Endothelial cell (in vitro differentiated cells): ENCODE measurements around the gene ZNF385B. TPM values are rescaled to one million over a fixed set of nuclear protein-coding genes. Genes with fewer than 3 reads are reported as not detected.

ENCODE experiments used
- DNase-seq: peaks from one replicate; pipeline ENCODE4 v3.0.0; 2021; ENCODE audit warnings: low spot score
- H3K27ac Mint-ChIP-seq: one replicate; pipeline ENCODE4 v1.8.0; 2021; ENCODE audit warnings: mixed read lengths, inconsistent platforms; ENCODE audit not compliant: unreplicated experiment
- H3K27me3 Mint-ChIP-seq: one replicate; pipeline ENCODE4 v1.8.0; 2021; ENCODE audit warnings: mild to moderate bottlenecking, moderate library complexity, mixed read lengths, inconsistent platforms; ENCODE audit not compliant: unreplicated experiment
- H3K36me3 Mint-ChIP-seq: one replicate; pipeline ENCODE4 v1.8.0; 2021; ENCODE audit warnings: mild to moderate bottlenecking, low read depth, mixed read lengths, inconsistent platforms; ENCODE audit not compliant: unreplicated experiment
- H3K4me1 Mint-ChIP-seq: one replicate; pipeline ENCODE4 v1.8.0; 2021; ENCODE audit warnings: mild to moderate bottlenecking, mixed read lengths, inconsistent platforms; ENCODE audit not compliant: unreplicated experiment
- H3K4me3 Mint-ChIP-seq: one replicate; pipeline ENCODE4 v1.8.0; 2021; ENCODE audit warnings: mild to moderate bottlenecking, mixed read lengths, inconsistent platforms; ENCODE audit not compliant: unreplicated experiment
- H3K9me3 Mint-ChIP-seq: one replicate; pipeline ENCODE4 v1.8.0; 2021; ENCODE audit warnings: mixed read lengths, inconsistent platforms; ENCODE audit not compliant: unreplicated experiment
- total RNA-seq: library from RNA; stranded (reverse); fragmentation: NEBNext Ultra II Directional; extraction: Animal tissue kit (Norgen Biotek cat#: 25700); gene quantifications from one replicate; pipeline ENCODE4 v1.2.1, GENCODE V29; 2021; ENCODE audit not compliant: unreplicated experiment
- TF ChIP-seq, protein P1 (sequence below): fragments of 200-600 bp; sonication (generic); IDR thresholded peaks from one replicate; pipeline ENCODE4 v1.5.0; 2021; ENCODE audit warnings: antibody characterized with exemption; ENCODE audit not compliant: unreplicated experiment

Gene ZNF385B
- total RNA-seq, 1 donor from 2014 or later: 0.49 TPM

DNA sequence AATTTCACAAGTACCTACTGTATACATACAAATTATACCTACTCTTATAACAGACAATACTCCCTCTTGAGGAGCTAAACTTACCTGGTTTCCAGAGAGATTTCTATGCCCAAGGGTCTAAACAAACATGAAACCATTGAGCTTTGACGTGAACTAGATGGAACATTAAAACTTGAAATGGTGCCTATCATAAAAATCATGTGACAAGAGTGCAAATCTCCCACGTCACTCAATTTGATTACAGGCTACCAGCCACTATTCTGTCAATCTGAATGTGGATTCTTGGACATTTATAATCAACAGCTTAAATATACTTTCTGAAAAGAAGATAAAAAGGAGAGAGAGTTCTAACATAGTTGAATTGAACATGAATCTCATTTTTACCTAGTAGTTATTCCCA is 299.7 kb downstream of the ZNF385B start:
- no peaks in the 10 kb centered on the region for H3K4me1 Mint-ChIP-seq
- no peaks in the 10 kb centered on the region for H3K36me3 Mint-ChIP-seq
- TF ChIP-seq, protein P1, sequence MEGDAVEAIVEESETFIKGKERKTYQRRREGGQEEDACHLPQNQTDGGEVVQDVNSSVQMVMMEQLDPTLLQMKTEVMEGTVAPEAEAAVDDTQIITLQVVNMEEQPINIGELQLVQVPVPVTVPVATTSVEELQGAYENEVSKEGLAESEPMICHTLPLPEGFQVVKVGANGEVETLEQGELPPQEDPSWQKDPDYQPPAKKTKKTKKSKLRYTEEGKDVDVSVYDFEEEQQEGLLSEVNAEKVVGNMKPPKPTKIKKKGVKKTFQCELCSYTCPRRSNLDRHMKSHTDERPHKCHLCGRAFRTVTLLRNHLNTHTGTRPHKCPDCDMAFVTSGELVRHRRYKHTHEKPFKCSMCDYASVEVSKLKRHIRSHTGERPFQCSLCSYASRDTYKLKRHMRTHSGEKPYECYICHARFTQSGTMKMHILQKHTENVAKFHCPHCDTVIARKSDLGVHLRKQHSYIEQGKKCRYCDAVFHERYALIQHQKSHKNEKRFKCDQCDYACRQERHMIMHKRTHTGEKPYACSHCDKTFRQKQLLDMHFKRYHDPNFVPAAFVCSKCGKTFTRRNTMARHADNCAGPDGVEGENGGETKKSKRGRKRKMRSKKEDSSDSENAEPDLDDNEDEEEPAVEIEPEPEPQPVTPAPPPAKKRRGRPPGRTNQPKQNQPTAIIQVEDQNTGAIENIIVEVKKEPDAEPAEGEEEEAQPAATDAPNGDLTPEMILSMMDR: no peak
- DNase-seq: no peak
- peaks cover 1% of the 10 kb centered on the region for H3K27me3 Mint-ChIP-seq
- H3K4me3 Mint-ChIP-seq: no peak overlapping the region
- H3K27ac Mint-ChIP-seq: no peak overlapping the region
- no peaks in the 10 kb centered on the region for H3K9me3 Mint-ChIP-seq

DNA sequence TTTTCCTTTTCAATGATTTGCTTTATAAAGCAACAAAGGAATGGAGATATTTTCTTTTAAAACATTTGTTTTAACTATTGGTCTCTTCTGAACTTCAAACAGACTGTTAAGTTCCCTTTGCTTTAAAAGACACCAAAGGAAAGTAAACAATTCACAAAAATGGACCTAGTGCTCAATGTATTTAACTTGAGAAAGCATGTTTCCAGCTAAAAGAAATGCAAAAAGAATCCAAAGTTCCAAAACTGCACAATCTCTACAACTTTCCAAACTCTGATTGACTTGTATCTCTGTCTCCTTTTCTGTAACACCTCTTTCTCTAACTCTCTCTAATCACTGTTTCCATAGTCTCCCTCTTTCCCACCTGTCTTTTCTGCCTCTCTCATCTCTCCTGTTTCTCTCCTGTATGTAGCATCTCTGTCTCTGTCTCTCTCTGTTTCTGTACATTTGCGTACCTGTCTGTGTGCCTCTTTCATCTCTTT is 301.1 kb downstream of the ZNF385B start:
- Mint-ChIP-seq H3K27ac (no peak overlapping the region), H3K27me3 (peaks cover 1% of the 10 kb centered on the region), H3K9me3 (no peaks in the 10 kb centered on the region), H3K4me1 (no peaks in the 10 kb centered on the region), H3K36me3 (no peaks in the 10 kb centered on the region), H3K4me3 (no peak overlapping the region)
- DNase-seq: no peak
- TF ChIP-seq, protein P1: no peak

DNA sequence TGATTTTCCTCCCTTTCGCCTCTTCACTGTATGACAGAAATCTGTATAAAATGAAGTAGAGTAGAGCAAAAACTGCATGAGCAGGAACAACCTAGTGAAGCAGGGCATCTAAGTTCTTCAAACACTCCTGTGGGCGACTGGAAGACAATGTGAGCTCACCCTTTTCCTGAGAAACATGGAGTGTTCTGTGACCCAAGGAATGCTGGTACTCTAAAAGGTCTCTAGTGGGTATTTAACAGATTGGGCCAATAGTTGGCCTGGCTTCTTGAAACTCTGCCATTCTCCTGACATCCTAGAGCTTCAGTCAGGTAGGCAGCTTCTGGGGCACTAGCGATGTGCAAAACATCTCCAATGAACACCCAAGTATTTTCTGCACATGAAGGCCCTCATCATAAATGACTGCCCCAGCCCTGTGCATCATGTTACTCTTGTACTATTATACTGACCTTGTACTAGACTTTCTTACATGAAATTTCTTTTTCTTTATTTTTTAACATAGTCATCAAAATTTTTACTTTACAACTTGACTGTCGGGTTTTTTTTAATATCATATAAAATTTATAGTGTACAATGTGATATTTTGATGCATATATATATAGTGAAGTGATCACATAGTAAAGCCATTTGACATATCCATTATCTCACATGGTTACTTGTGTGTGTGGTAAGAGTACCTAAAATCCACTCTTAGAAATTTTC is 302.2 kb downstream of the ZNF385B start:
- no peak overlapping the region for H3K27ac Mint-ChIP-seq
- H3K36me3 Mint-ChIP-seq: no peaks in the 10 kb centered on the region
- H3K27me3 Mint-ChIP-seq: no peaks in the 10 kb centered on the region
- H3K9me3 Mint-ChIP-seq: no peaks in the 10 kb centered on the region
- TF ChIP-seq, protein P1: no peak
- no peaks in the 10 kb centered on the region for H3K4me1 Mint-ChIP-seq
- DNase-seq: no peak
- H3K4me3 Mint-ChIP-seq: no peak overlapping the region

DNA sequence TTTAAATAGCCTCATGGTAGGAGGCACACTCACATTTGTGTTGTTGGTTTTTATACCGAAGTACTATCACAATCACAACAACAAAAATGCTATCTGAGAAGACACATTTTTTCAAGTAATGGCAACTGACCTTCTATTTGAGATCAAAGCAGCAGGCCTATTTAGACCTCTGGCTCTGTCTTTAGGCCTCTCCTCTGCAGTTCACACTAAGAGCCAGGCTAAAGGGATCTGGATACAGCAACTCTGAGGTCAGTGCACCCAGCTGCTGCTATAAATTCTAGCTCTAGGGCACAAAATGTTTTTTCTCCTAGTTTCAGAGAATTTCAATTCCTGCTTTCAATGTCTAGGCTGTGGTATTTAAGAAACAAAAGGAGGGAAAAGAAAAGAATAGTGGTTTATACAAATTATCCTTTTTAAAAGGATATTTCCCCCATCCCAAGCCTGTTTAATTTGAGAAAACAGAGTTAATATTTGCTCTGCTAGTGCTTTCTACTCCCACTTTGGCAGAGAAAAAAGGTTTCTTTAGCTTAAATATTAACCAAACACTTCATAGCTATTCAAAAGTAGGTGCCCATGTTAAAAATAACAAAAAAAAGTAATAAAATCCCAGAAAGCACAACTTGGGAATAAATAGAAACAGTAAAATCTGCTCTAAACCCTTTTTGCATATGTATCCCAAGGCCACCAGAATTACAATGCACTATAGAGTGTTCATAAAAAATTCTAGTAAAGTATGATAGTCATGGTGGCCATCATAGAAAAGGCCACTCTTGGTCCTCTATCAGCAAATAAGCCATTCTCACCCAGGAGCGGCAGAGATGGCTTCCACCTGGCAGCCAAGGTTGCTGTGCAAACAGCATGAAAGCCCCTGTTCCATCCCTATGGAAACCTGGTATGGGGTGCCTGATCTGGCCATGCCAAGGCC is 303.1 kb downstream of the ZNF385B start:
- Mint-ChIP-seq H3K27ac (no peak overlapping the region), H3K4me3 (no peak overlapping the region), H3K36me3 (no peaks in the 10 kb centered on the region), H3K9me3 (no peaks in the 10 kb centered on the region), H3K4me1 (no peaks in the 10 kb centered on the region), H3K27me3 (no peaks in the 10 kb centered on the region)
- DNase-seq: no peak
- TF ChIP-seq, protein P1: no peak
